Neutrophil (primary cell): Measurements from ENCODE around the gene SPON1.

Experiments
- H3K27ac ChIP-seq: fragments of 200-600 bp; sonication (generic); 2 replicates; pipeline ENCODE4 v1.5.1; 2016; ENCODE audit warnings: mild to moderate bottlenecking, moderate library complexity
- H3K27me3 ChIP-seq: fragments of 200-600 bp; sonication (generic); 2 replicates; pipeline ENCODE4 v1.6.0; 2016; ENCODE audit warnings: mild to moderate bottlenecking
- H3K36me3 ChIP-seq: fragments of 200-600 bp; sonication (generic); 2 replicates; pipeline ENCODE4 v1.5.1; 2017
- H3K4me1 ChIP-seq, 2 experiments: fragments of 200-600 bp in 1 of 2; sonication (generic) in 1 of 2; 1 replicate in 1 of 2; 2 replicates in 1 of 2; pipeline versions ENCODE4 v1.5.1 to v1.6.1; 2013 to 2016; ENCODE audit warnings: low read depth in 1 of 2, low read length in 1 of 2, mild to moderate bottlenecking in 1 of 2, moderate library complexity in 1 of 2; ENCODE audit not compliant: control insufficient read depth in 1 of 2, insufficient read depth in 1 of 2
- H3K4me3 ChIP-seq, 2 experiments: fragments of 200-600 bp in 1 of 2; sonication (generic) in 1 of 2; 1 replicate in 1 of 2; 2 replicates in 1 of 2; pipeline ENCODE4 v1.5.1; 2013 to 2016; ENCODE audit warnings: low read depth in 1 of 2, low read length in 1 of 2, mild to moderate bottlenecking in 1 of 2, moderate library complexity in 1 of 2
- H3K9me3 ChIP-seq: fragments of 200-600 bp; sonication (generic); 2 replicates; pipeline ENCODE4 v1.5.1; 2016
- TF ChIP-seq, protein P1 (sequence below): fragments of 200-600 bp; sonication (generic); IDR thresholded peaks from 2 replicates; pipeline ENCODE4 v1.5.1; 2016; ENCODE audit warnings: antibody characterized with exemption

Gene SPON1

GRCh38 chr11:14225666-14226065 lies 263.1 kb downstream of the SPON1 start:
- H3K4me1 ChIP-seq, result no peaks in the 10 kb centered on the region
- TF ChIP-seq, protein P1, sequence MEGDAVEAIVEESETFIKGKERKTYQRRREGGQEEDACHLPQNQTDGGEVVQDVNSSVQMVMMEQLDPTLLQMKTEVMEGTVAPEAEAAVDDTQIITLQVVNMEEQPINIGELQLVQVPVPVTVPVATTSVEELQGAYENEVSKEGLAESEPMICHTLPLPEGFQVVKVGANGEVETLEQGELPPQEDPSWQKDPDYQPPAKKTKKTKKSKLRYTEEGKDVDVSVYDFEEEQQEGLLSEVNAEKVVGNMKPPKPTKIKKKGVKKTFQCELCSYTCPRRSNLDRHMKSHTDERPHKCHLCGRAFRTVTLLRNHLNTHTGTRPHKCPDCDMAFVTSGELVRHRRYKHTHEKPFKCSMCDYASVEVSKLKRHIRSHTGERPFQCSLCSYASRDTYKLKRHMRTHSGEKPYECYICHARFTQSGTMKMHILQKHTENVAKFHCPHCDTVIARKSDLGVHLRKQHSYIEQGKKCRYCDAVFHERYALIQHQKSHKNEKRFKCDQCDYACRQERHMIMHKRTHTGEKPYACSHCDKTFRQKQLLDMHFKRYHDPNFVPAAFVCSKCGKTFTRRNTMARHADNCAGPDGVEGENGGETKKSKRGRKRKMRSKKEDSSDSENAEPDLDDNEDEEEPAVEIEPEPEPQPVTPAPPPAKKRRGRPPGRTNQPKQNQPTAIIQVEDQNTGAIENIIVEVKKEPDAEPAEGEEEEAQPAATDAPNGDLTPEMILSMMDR, result no peak
- H3K27me3 ChIP-seq, result no peaks in the 10 kb centered on the region
- H3K36me3 ChIP-seq, result no peaks in the 10 kb centered on the region
- no peaks in the 10 kb centered on the region for H3K9me3 ChIP-seq
- no peak overlapping the region for H3K27ac ChIP-seq
- H3K4me3 ChIP-seq, result no peak overlapping the region

DNA sequence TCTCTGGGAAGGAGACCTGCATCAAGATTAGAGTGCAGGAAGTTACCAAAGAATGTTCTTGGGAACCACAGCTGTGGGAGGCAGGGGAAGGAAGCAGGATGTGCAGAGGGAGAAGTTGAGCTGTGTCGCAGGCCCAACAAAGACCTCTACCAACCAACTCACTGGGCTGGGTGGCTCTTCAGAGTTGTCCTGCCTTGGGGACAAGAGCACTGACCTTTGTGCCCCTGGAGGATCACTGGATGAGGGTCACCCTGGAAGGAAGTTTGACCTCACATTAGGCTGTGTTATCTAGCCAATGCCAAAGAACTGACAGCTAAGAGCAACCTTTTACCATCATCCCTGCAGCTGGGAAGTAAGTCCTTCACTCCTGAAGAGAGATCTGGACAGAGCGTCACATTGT lies 265.8 kb downstream of the SPON1 start:
- peaks cover 11% of the 10 kb centered on the region for H3K27me3 ChIP-seq

DNA sequence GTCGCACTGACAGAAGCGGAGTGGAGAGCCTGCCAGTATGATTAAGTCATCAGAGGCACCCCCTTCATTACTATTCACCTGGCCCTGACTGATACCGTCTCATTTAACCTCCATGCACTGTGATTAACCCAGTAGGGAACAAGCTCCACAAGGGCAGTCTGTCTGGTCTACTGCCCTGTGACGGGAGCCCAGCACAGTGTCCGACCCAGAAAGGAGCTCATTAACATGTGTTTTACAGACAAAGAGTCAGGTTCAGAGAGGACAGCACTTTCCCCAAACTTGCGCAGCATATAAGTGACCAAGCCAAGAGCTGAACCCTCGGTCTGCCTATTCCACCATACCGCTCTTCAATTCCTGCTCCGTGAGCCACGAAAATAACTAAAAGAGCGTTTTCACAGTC lies 266.9 kb downstream of the SPON1 start:
- Histone ChIP-seq H3K36me3 (no peaks in the 10 kb centered on the region), H3K4me3 (no peak overlapping the region), H3K4me1 (no peaks in the 10 kb centered on the region), H3K9me3 (no peaks in the 10 kb centered on the region), H3K27me3 (peaks cover 11% of the 10 kb centered on the region), H3K27ac (no peak overlapping the region)
- TF ChIP-seq, protein P1, result no peak

More for the DNA sequence above, 265.8 kb downstream of the SPON1 start:
- Histone ChIP-seq H3K4me3 (no peak overlapping the region), H3K27ac (no peak overlapping the region), H3K36me3 (no peaks in the 10 kb centered on the region), H3K9me3 (no peaks in the 10 kb centered on the region), H3K4me1 (no peaks in the 10 kb centered on the region)
- TF ChIP-seq, protein P1, result no peak

GRCh38 chr11:14230407-14230806 lies 267.9 kb downstream of the SPON1 start:
- H3K9me3 ChIP-seq, result no peaks in the 10 kb centered on the region
- TF ChIP-seq, protein P1, result no peak
- no peak overlapping the region for H3K27ac ChIP-seq
- no peak overlapping the region for H3K4me3 ChIP-seq
- no peaks in the 10 kb centered on the region for H3K36me3 ChIP-seq
- no peaks in the 10 kb centered on the region for H3K4me1 ChIP-seq
- H3K27me3 ChIP-seq, result peaks cover 11% of the 10 kb centered on the region

DNA sequence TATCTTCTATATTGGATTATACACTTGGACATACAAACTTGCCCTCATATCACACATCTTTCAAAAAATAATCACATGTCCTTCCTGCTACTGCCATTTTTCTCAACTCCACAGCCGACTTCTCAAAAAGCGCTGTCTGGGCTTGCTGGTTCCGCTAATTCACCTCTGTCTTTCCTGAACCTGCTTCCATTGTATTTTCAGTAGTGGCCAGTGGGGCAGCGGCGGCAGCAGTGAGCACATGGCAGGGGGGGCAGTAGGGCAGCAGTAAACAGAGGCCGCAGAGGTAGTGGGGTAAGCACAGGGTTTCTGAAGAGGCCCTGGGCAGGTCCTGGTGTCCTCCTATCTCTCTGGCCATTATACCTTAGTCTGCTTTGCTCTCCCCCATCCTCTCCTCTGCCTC lies 270.1 kb downstream of the SPON1 start:
- Histone ChIP-seq H3K9me3 (no peaks in the 10 kb centered on the region), H3K36me3 (no peaks in the 10 kb centered on the region), H3K27ac (no peak overlapping the region), H3K27me3 (peaks cover 18% of the 10 kb centered on the region), H3K4me3 (no peak overlapping the region), H3K4me1 (no peaks in the 10 kb centered on the region)
- TF ChIP-seq, protein P1, result no peak

- Histone ChIP-seq H3K27me3 (peaks cover 20% of the 10 kb centered on the region), H3K27ac (no peak overlapping the region), H3K4me1 (no peaks in the 10 kb centered on the region), H3K9me3 (no peaks in the 10 kb centered on the region), H3K4me3 (no peak overlapping the region), H3K36me3 (no peaks in the 10 kb centered on the region)
- TF ChIP-seq, protein P1, result no peak
Observed at GRCh38 chr11:14234446-14234845, 271.9 kb downstream of the SPON1 start.
